Esophagus mucosa (tissue), 1 donor: ENCODE measurements around the gene REC8. TPM values are rescaled to one million over a fixed set of nuclear protein-coding genes. Genes with fewer than 3 reads are reported as not detected.
"Not testable (repeated sequence)": the region's sequence is repeated elsewhere in the genome, so short reads cannot be mapped to it uniquely, and the experiment has no call there.

Experiments
- ATAC-seq: fragments of 200-7000 bp; cut with Tn5 transposase; one replicate; pipeline ENCODE4 v1.9.1; 2020
- total RNA-seq: library from RNA; stranded (reverse); gene quantifications from one replicate; pipeline ENCODE4 v1.2.4, GENCODE V29; 2023
- donor health status: DM: yes; HTN: yes; CAD: no.

REC8 gene
- total RNA-seq, 1 donor from 2014 or later: 5.4 TPM

DNA sequence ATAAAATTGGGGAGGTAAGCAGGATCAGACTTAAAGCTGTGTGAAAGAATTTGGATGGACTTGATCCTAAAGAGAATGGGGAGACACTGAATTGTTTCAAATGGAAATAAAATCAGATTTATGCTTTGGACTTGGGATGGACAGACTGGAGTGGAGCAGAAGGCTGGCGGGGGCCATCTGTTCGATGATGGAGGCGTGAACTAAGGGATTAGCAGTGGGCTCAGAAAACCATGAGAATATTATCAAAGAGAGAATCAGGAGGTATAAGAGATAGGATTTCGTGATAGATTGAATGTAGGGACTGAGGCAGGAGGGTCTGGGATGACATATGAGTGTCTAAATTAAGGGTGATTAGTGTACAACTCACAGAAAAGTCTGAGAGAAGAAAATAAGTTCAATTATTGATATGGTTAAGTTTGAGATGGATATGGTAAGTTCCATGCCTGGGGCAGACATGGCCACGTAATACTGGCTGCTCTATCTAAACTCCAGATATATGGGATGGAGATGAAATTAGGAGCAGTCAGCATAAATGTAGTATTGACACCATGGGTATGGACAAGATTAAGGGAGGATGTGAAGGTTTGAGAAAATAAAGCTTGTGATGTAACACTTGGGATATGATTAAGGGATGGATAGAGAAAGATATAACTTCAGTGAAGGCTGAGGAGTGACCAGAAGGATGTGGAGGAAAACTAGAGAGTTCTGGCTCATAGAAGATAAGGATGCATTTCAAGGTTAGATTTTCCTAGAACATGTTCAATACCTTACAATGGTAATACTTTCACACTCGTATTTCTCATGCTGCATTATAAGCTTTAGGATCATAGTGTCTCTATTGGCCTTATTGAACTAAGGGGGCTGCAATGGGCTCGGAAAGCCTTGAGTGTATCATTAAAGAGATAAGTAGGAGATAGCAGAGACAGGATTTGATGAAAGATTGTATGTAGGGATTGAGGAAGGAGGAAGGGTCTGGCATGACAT, 32.6 kb downstream of the REC8 start:
- no peak for ATAC-seq

DNA sequence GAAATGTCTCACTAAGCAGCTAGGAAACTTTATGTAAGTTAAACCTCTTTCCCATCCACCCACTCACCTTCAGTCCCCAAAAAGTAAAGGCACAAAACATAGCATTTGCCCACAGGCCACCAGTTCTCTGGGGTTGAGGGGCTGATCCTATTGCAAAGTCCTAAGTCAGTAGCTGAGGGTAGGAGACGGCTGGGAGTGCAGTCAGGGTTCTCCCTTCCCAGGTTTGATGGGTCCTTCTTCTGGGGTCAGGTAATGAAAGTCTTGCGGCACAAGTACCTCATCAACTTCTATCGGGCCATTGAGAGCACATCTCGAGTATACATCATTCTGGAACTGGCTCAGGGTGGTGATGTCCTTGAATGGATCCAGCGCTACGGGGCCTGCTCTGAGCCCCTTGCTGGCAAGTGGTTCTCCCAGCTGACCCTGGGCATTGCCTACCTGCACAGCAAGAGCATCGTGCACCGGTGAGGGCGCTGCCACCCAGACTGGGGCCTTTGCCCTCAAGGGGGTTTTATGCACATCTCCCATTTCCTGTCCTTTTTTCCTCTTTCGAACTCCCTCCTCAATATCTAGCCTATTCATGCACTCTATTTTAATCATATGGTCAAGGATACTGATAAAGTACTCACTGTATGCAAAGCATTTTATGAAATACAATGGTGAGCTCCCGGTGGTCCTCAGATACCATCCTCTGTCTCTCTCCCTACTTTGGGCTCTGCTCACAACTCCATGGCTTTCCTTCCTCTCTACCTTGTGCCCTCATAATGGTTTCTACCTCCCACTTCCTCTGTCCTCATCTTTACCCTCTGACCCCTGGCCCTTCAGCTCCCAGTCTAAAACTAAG, 34.6 kb downstream of the REC8 start:
- no peak for ATAC-seq

DNA sequence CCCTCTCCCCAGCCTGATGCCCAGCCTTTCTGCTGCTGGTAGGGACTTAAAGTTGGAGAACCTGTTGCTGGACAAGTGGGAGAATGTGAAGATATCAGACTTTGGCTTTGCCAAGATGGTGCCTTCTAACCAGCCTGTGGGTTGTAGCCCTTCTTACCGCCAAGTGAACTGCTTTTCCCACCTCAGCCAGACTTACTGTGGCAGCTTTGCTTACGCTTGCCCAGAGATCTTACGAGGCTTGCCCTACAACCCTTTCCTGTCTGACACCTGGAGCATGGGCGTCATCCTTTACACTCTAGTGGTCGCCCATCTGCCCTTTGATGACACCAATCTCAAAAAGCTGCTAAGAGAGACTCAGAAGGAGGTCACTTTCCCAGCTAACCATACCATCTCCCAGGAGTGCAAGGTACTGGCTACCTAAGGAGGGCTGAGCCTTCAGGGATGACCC, 35.2 kb downstream of the REC8 start:
- no peak for ATAC-seq

DNA sequence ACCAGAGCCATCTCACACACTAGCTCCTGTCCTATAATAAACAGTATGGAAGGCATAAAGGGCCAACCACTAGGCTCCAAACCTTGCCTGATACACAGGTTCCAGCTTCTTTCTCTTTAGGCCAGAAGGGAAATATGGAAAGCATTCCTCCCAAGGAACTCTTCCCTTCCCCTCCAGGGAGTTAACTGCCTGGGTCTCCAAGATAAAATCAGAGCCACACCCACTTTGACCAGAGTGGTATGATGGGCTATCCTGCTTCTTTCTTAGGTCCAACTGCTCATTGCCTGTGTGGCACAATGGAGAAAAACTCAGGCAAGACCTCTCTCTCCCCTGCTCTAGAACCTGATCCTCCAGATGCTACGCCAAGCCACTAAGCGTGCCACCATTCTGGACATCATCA, 35.7 kb downstream of the REC8 start:
- no peak for ATAC-seq

DNA sequence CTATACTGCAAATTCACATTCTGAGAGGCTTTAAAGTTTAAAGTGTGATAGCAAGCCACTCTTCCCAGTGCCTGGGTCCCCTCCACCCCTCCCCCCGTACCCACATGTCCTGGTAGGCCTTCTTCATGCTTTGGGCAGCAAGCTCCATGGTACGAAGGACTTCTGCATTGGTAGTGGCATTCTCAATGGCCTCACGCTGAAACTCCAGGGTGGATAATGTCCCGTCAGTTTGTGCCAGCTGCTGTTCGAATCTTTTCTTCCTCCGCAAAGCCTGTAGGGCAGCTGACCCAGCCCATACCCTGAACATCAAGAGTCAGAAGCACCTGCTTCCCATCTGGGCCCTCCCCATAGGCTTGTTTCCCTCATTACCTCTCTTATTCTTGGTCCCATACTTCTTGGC, 39.4 kb downstream of the REC8 start:
- no peak for ATAC-seq

DNA sequence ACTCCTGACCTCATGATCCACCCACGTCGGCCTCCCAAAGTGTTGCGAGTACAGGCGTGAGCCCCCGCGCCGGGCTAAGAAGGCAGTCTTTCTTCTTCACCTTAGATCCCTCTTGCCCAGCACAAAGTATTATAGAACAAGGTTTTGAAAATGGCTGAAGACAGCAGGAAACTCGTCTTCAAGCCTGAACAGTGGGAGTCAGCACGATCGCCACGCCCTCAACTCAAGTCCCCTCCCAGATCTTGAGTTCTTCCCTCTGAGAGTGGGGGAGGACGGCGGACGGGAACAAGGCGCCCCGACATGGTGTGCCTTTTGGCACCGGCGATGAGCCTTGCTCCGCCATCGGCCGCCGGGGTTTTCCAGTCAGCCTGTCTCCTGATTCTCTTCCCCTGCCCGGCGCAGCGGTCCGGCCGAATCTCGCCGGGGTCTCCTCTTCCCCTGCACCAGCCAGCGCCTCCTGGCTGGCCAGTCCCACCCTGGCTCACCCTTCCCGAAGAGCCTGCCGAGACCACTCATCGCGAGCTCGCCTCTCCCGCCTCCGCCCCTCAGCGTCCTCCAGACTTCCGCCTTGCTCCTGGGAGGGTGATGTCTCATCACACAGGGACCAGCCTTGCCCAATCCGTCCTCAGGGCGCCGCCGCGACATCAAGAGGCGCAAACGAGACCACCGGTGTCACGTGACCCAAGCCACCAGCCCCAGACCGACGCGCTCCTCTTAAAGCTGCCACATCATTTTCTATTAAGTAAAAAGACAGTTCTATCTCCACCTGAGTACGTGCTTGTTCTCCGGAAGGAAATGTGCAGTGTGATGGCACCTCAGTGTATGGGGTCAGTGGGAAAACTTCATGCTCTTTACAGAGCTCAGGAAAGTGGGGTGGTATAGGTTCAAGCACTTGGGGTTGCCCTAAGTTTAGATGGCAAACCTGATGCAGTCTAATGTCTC, 41.3 kb downstream of the REC8 start, which contains the start of gene CHMP4A:
TSS of gene CHMP4A (minus strand) at position 565 of the 942 bp plus-strand sequence. CDS start at position 516, 49 bp downstream.
- ATAC-seq: peak; percentile 90

DNA sequence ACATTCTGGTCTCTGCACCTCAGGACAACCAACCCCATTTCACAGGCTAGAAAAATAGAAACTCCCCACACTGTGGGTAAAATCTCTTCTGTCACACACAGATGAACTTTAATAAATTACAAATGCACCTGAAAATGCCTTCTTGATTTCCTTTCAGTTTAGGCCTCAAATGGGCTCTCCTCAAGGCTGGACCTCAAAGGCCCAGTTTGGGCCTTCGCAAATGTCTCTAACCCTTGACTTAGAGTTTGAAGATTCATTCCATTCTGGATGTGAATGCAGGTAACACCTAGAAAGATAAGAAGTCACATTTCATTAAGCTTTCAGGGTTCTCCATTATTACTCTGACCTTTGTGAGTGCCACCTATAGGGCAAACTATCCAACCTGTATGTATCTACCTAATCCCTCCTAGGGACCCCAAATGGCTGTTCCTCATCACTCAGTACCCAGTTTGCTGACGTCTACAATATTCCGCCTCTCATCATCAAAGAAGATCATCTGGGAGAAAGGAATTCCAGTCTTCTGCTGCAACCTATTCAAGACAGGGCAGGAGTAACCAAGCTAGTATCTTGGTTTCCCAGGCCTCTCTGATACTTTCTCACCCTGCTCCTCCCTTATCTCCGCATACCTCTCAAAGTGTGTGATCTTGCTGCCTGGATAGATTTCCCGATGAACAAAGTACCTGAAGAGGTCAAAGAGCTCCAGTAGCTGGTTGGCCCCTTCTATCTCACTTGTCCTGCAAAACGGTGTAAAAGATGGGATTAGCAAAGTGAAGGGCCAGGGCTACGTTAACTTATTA, 42.2 kb downstream of the REC8 start:
- no peak for ATAC-seq

DNA sequence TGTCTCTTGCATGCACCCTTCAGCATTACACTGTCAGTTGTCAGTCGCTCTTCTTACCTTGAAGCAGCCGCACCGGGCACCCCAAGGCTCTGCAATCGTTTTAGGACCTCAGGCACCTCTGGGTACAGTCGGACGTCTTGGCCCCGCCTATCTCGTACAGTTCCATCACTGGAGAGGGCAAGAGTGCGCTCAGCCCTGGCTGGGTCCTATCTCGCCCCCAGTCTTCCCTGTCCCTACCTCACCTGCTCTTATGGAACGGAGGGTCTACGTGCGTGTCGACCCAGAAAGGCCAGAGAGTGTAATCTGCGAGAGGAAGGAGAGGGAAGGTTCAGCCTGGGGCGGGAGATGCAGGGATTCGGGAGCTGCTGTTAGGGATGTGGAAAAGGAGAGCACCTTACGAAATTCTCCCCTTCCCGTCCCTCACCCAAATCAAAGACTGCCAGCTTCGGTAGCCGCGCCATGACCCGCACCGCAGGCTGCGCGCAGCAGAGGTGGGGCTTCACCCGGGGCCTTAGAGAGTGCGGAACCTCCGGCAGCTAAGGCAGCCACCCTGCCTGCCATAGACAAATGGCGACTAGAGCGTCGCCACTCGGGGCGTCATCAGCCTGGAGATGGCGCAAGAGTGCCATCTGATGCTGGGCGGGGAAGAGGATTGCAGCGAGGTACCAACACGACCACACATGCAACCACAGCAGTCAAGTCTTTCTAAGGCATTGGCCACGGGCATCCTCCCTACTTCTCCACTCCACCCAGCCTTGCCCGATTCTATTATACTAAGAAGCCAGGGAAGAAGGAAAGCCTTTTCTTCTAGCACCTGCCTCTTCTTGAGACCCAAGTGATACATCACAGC, 43.8 kb downstream of the REC8 start, which contains the start of gene MDP1:
TSS of gene MDP1 (minus strand) at position 572 of the 850 bp plus-strand sequence. CDS start at position 461, 111 bp downstream.
- ATAC-seq: peak; percentile 76

DNA sequence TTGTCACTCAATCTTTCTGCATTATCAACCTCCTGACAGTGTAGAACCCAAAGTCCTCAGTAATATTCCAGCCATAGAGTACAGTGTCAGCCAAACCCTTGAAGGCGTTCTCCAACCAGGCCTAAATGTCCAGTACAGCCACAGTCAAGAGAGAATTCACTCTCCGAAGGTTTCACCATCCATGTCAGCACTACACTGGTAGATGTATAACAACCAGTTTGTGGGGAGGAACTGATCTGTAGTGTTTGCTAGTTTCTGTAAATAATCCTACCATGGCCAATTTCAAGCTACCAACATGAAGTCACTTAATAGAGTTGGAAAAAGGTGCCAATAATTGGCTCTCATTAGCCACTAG, 44.4 kb downstream of the REC8 start:
- no peak for ATAC-seq

DNA sequence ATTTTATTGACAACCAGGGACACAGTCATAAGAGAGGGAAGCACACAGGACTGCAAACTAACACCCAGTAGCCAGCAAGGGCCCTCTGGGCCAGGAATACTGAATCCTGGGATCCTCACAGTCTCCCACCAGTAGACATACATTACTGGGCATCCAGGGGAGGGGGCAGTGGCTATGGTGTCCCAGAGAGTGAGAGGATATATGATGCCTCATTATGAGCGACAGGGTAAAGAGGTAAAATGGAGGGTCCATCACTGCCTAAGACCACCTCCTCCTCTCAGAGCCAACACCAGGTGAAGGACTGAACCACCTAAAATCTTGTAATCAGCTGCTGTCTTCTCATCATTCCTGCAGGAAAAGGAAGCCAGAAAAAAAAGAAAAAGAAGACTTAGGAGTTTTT, 45.0 kb downstream of the REC8 start:
- not testable (repeated sequence) for ATAC-seq

DNA sequence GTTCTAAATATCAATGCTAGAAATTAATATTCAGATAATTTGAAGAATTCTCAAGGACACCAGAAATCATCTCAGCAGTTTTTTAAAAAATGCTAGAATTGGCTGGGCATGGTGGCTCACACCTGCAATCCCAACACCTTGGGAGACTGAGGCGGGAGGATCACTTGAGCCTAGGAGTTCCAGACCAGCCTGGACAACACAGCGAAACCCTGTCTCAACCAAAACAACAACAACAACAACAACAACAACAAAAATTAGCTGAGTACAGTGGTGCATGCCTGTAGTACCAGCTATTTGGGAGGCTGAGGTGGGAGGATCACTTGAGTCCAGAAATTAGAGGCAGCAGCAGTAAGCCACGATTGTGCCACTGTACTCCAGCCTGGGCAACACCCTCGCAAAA, 47.2 kb downstream of the REC8 start:
- no peak for ATAC-seq

DNA sequence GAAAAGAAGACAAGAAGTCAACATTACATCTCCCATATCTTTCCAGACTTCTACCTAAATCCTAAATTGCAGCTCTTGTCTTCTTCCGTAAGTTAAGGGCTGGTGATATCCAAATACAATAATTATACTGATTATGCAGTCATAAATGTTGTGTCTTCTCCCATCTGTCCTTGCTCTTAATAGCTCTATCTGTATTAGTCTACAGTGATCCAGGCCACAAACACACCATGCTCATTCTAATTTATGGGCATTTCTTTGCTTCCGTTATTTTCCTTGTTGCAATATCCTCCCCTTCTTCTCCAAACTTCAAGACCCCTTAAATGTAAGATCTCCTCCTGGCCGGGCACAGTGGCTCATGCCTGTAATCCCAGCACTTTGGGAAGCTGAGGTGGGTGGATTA, 47.6 kb downstream of the REC8 start:
- ATAC-seq: no peak

DNA sequence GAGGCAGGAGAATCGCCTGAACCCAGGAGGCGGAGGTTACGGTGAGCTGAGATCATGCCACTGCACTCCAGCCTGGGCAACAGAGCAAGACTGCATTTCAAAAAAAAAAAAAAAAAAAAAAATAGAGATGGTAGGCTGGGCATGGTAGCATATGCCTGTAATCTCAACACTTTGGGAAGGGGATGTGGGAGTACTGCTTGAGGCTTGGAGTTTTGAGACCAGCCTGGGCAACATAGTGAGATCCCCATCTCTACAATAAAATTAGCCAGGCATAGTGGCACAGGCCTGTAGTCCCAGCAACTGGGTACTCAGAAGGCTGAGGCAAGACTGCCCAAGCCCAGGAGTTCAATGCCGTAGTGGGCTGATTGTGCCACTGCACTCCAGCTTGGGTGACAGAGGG, 51.1 kb downstream of the REC8 start:
- peak; percentile 5 for ATAC-seq

DNA sequence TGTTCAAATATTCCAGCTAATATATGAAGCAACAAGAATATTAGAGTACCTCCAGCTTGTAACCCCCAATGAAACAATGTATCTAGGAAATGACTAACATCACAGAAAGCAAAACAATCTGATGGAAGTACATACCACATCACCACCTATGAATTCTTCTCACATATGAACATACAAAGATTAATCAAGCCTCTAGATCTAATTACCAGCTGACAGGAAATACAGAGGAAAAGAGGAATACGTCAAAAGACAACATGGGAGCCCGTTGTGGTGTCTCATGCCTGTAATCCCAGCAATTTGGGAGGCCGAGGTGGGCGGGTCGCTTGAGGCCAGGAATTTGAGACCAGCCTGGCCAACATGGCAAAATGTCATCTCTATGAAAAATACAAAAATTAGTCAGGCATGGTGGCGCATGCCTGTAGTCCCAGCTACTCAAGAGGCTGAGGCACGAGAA, 52.8 kb downstream of the REC8 start:
- ATAC-seq: no peak

DNA sequence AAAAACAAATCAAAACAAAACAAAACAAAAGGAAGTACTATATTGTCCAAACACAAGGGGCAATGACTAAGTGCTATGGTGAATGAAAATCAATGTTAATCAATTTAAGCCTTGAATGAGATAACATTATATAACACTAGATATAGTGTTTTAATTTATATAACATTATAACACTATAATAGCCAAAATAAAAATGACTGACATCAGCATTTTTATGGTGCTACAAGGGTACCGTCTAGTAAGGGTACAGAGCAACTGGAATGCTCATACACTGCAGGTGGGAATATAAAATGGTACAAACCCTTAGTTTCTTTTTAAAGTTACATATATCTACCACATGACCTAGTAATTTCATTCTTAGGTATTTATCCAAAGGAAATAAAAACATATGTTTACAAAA, 54.6 kb downstream of the REC8 start:
- no peak for ATAC-seq

DNA sequence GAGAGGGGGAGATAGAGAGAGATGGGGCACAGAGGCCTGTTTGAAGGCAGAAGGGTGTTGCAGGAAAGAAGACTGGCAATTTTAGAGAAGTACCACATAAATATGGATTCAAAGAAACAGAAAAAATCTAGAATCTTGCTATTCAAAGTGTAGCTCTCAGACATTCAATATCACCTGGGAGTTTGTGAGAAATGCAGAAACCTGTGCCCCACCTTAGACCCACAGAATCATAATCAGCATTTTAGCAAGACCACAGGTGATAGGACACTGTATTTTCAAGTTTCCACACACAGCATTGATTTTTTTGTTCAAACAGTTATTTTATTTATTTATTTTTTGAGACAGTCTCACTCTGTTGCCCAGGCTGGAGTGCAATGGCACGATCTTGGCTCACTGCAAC, 57.0 kb downstream of the REC8 start:
- no peak for ATAC-seq
